ENCODE data around the gene FAHD2A.
"Not testable (repeated sequence)": the region's sequence is repeated elsewhere in the genome, so short reads cannot be mapped to it uniquely, and the experiment has no call there.

FAHD2A gene

GRCh38 chr2:95393901-95394300, 8.6 kb upstream of the FAHD2A start:
- Mint-ChIP-seq H3K27ac (no peak overlapping the region), H3K36me3 (no peaks in the 10 kb centered on the region), H3K4me1 (no peaks in the 10 kb centered on the region), H3K9me3 (no peaks in the 10 kb centered on the region), H3K4me3 (no peak overlapping the region)
- no peak for ATAC-seq
- no peak for DNase-seq (ENCODE audit: low spot score in 2 of 2)

- Mint-ChIP-seq H3K36me3 (peaks cover 8% of the 10 kb centered on the region), H3K27ac (no peak overlapping the region), H3K9me3 (no peaks in the 10 kb centered on the region), H3K4me1 (peaks cover 25% of the 10 kb centered on the region), H3K4me3 (no peak overlapping the region)
- ATAC-seq (no peak), DNase-seq (ENCODE audit: low spot score in 2 of 2) (no peak)
Observed at GRCh38 chr2:95399061-95399460, 3.4 kb upstream of the FAHD2A start.

- peak overlapping the region; percentile 98 for H3K27ac Mint-ChIP-seq
Observed at GRCh38 chr2:95401480-95401879, 1.0 kb upstream of the FAHD2A start.

DNA sequence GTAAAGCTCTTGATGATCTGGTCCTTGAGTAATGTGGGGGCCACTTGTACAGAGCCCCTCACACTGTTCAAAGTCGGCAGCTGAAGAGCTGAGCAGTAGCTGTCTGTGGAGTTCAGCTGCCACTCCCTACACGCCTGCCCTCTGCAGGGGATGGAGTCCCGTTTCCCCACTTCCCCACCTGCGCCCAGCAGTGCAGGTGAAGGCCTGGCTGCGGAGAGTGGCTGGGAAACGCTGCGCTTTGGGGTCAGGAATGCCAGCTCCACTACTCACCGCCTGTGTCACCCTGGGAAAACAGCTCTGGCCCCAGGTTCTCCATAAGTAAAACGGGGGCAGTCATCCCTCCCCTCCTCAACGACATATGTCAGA, 521 bp upstream of the FAHD2A start:
- peak; percentile 14 for ATAC-seq

More at GRCh38 chr2:95401480-95401879, 1.0 kb upstream of the FAHD2A start:
- H3K4me1 Mint-ChIP-seq = peaks cover 27% of the 10 kb centered on the region
- peaks cover 8% of the 10 kb centered on the region for H3K36me3 Mint-ChIP-seq
- ATAC-seq = no peak
- peak overlapping the region; percentile 99 for H3K4me3 Mint-ChIP-seq
- H3K9me3 Mint-ChIP-seq = no peaks in the 10 kb centered on the region
- DNase-seq (ENCODE audit: low spot score in 2 of 2) = no peak

DNA sequence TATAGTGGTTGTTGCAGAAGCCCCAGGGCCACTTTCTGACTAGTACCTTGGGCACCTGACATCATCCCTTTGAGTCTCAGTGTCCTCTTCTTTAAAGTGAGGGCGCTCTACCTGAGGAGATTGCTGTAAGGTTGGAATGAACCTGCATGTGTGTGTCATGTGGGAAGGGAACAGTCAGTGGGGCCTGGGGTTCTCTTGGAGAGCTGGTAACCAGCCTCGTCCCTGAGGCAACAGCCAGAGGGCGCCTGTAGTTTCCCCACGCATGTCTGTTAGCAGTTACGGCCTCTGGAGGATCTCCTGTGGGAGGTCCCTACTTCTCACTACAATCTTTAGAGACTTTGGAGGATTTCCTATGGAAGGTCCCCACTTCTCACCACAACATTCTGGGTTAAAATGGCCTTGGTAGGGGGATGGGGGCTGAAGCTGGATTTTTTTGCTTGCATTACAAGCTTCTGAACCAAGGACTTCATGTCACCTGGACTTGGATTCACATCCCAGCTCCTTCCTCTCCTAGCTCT, 755 bp downstream of the FAHD2A start:
- DNase-seq (ENCODE audit: low spot score in 2 of 2) (peak in 1 of 2 donors; percentile 61), ATAC-seq (peak; percentile 42)
- Mint-ChIP-seq H3K27ac (peak overlapping the region; percentile 98), H3K4me3 (peak overlapping the region; percentile 99), H3K36me3 (peaks cover 23% of the 10 kb centered on the region), H3K4me1 (peaks cover 27% of the 10 kb centered on the region)
- H3K9me3 Mint-ChIP-seq = not testable (repeated sequence)

More for the DNA sequence above, 521 bp upstream of the FAHD2A start:
- Mint-ChIP-seq H3K27ac (peak overlapping the region; percentile 98), H3K36me3 (peaks cover 10% of the 10 kb centered on the region), H3K4me3 (peak overlapping the region; percentile 99), H3K4me1 (peaks cover 27% of the 10 kb centered on the region)
- not testable (repeated sequence) for H3K9me3 Mint-ChIP-seq; DNase-seq (ENCODE audit: low spot score in 2 of 2)

DNA sequence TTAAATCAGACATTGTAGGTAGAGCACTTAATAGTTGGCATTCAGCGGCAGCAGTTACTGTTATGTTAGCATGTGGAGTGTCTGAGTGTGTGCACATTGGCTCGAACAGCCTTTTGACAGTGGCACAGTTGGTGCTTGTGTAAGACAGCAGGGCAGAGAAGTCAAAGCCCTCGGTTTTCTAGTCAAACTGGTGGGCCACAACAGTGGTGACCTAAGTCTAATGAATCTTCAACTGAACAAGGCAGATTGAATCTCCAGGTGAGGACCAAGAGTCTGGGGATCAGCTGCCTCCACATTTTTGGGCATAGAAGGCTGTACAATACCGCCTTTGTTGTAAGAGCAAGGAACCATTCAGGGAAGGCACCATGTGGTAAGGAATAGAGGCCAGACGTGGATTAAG, 1.3 kb downstream of the FAHD2A start:
- H3K4me3 Mint-ChIP-seq = peak overlapping the region; percentile 99
- H3K36me3 Mint-ChIP-seq = peaks cover 29% of the 10 kb centered on the region
- H3K4me1 Mint-ChIP-seq = peaks cover 27% of the 10 kb centered on the region
- ATAC-seq; DNase-seq (ENCODE audit: low spot score in 2 of 2); H3K9me3 Mint-ChIP-seq: not testable (repeated sequence)
- H3K27ac Mint-ChIP-seq = peak overlapping the region; percentile 98

GRCh38 chr2:95404676-95405075, 2.2 kb downstream of the FAHD2A start:
- peaks cover 27% of the 10 kb centered on the region for H3K4me1 Mint-ChIP-seq
- not testable (repeated sequence) for DNase-seq (ENCODE audit: low spot score in 2 of 2); H3K4me3 Mint-ChIP-seq; H3K27ac Mint-ChIP-seq; H3K9me3 Mint-ChIP-seq; ATAC-seq
- H3K36me3 Mint-ChIP-seq = peaks cover 32% of the 10 kb centered on the region

GRCh38 chr2:95411239-95411638, 8.7 kb downstream of the FAHD2A start:
- H3K9me3 Mint-ChIP-seq; DNase-seq (ENCODE audit: low spot score in 2 of 2); H3K4me1 Mint-ChIP-seq; H3K4me3 Mint-ChIP-seq; ATAC-seq: not testable (repeated sequence)
- Mint-ChIP-seq H3K27ac (peak overlapping the region; percentile 45), H3K36me3 (peaks cover 24% of the 10 kb centered on the region)

- H3K4me1 Mint-ChIP-seq, H3K4me3 Mint-ChIP-seq, H3K9me3 Mint-ChIP-seq, H3K36me3 Mint-ChIP-seq, H3K27ac Mint-ChIP-seq: not testable (repeated sequence)
- DNase-seq (ENCODE audit: low spot score in 2 of 2) (peak in 1 of 2 donors; percentile 77), ATAC-seq (peak; percentile 63)
Observed at GRCh38 chr2:95414015-95414594, 11.6 kb downstream of the FAHD2A start.

DNA sequence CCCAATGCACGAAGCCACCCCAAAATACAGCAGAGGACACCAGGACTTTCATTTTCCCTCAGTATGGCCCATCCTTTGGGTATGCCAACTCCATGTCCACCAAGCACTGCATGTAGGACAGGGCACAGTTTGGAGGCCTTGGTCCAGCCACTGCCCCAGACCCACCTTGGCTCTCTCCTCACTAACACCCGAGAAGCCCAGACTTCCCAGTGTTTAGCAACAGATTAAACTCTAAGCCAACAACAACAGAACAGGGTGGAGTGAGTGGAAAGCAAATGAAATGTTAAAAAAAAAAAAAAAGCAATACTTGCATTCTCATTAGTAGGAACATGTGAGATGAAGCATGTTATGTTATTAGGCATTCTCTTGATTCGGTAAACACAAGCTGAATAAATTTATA, 12.6 kb downstream of the FAHD2A start:
- not testable (repeated sequence) for H3K36me3 Mint-ChIP-seq; ATAC-seq; H3K27ac Mint-ChIP-seq; H3K4me1 Mint-ChIP-seq; H3K9me3 Mint-ChIP-seq; DNase-seq (ENCODE audit: low spot score in 2 of 2); H3K4me3 Mint-ChIP-seq

- ATAC-seq; H3K36me3 Mint-ChIP-seq; H3K27ac Mint-ChIP-seq; DNase-seq (ENCODE audit: low spot score in 2 of 2); H3K4me1 Mint-ChIP-seq; H3K9me3 Mint-ChIP-seq; H3K4me3 Mint-ChIP-seq: not testable (repeated sequence)
Observed at GRCh38 chr2:95415561-95415960, 13.1 kb downstream of the FAHD2A start.

GRCh38 chr2:95427196-95427867, 24.8 kb downstream of the FAHD2A start:
- not testable (repeated sequence) for H3K36me3 Mint-ChIP-seq; ATAC-seq; H3K9me3 Mint-ChIP-seq; H3K4me1 Mint-ChIP-seq; H3K27ac Mint-ChIP-seq; DNase-seq (ENCODE audit: low spot score in 2 of 2); H3K4me3 Mint-ChIP-seq

- not testable (repeated sequence) for H3K27ac Mint-ChIP-seq; H3K9me3 Mint-ChIP-seq; H3K4me3 Mint-ChIP-seq; H3K36me3 Mint-ChIP-seq; ATAC-seq; H3K4me1 Mint-ChIP-seq; DNase-seq (ENCODE audit: low spot score in 2 of 2)
Observed at GRCh38 chr2:95429748-95430467, 27.4 kb downstream of the FAHD2A start.

DNA sequence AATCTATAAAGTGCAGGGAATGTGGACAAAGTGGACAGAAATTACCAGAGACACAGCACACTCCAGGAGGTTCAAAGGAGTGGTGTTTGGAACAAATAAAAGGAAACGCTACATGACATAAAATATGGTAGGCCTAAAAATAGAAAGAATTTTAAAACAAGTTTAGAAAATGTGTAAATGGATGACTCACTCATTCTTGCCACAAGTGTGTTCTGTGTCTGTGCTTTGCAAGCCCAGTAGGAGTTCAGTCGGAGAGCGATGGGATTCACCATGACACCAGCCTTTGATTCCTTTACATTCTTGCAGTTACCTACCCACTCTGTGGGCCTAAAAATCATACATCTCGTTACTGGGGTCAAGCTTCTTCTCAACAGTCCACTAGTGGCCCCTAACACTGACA, 30.9 kb downstream of the FAHD2A start:
- H3K4me1 Mint-ChIP-seq; H3K36me3 Mint-ChIP-seq; DNase-seq (ENCODE audit: low spot score in 2 of 2); H3K4me3 Mint-ChIP-seq; H3K9me3 Mint-ChIP-seq; ATAC-seq; H3K27ac Mint-ChIP-seq: not testable (repeated sequence)

GRCh38 chr2:95433973-95434372, 31.5 kb downstream of the FAHD2A start:
- not testable (repeated sequence) for H3K36me3 Mint-ChIP-seq; H3K27ac Mint-ChIP-seq; H3K4me1 Mint-ChIP-seq; H3K9me3 Mint-ChIP-seq; DNase-seq (ENCODE audit: low spot score in 2 of 2); H3K4me3 Mint-ChIP-seq; ATAC-seq

All from stimulated activated effector memory CD8-positive, alpha-beta T cell treated with anti-CD3 and anti-CD28 coated beads, Interleukin-12 subunit alpha, Interleukin-12 subunit beta, amount 100 ng/mL, for 72 hours (primary cell).